ACC112 (cell line): ENCODE results near the gene DSCAM.

Experiments used
- H2AFZ ChIP-seq: fragments of 200-600 bp; sonication (generic); one replicate; pipeline ENCODE4 v1.6.0; 2017; ENCODE audit warnings: antibody characterized with exemption, low read length; ENCODE audit not compliant: unreplicated experiment
- H3K27ac ChIP-seq: fragments of 200-600 bp; sonication (generic); 2 replicates; pipeline ENCODE4 v1.5.1; 2014; ENCODE audit warnings: low read depth, mild to moderate bottlenecking, antibody characterized with exemption, low read length, moderate library complexity
- H3K27me3 ChIP-seq: fragments of 200-600 bp; sonication (generic); 2 replicates; pipeline ENCODE4 v1.6.1; 2014; ENCODE audit warnings: mild to moderate bottlenecking, antibody characterized with exemption, low read length, moderate library complexity, mixed read lengths; ENCODE audit not compliant: insufficient read depth
- H3K36me3 ChIP-seq: fragments of 200-600 bp; sonication (generic); 2 replicates; pipeline ENCODE4 v1.6.1; 2016; ENCODE audit warnings: mild to moderate bottlenecking, antibody characterized with exemption, low read length, moderate library complexity, mixed read lengths; ENCODE audit not compliant: insufficient read depth
- H3K4me1 ChIP-seq: fragments of 200-600 bp; sonication (generic); one replicate; pipeline ENCODE4 v1.6.1; 2016; ENCODE audit warnings: low read length, mixed read lengths; ENCODE audit not compliant: insufficient read depth, unreplicated experiment, control insufficient read depth
- H3K4me3 ChIP-seq: fragments of 200-600 bp; sonication (generic); 2 replicates; pipeline ENCODE4 v1.5.1; 2014; ENCODE audit warnings: mild to moderate bottlenecking, low read depth, low read length
- H3K79me2 ChIP-seq: fragments of 200-600 bp; sonication (generic); one replicate; pipeline ENCODE4 v1.6.0; 2016; ENCODE audit warnings: low read length; ENCODE audit not compliant: control insufficient read depth, unreplicated experiment, insufficient read depth

Gene DSCAM

GRCh38 chr21:40146216-40146837 lies 700.6 kb downstream of the DSCAM start:
- no peaks in the 10 kb centered on the region for H3K4me1 ChIP-seq
- H2AFZ ChIP-seq = no peak overlapping the region
- no peaks in the 10 kb centered on the region for H3K36me3 ChIP-seq
- no peaks in the 10 kb centered on the region for H3K27me3 ChIP-seq
- no peak overlapping the region for H3K4me3 ChIP-seq
- no peak overlapping the region for H3K27ac ChIP-seq
- no peaks in the 10 kb centered on the region for H3K79me2 ChIP-seq

- H3K27me3 ChIP-seq = no peaks in the 10 kb centered on the region
Observed at GRCh38 chr21:40143822-40144525, 703.0 kb downstream of the DSCAM start.

GRCh38 chr21:40141621-40142020 lies 705.3 kb downstream of the DSCAM start:
- Histone ChIP-seq H3K4me3 (no peak overlapping the region), H3K79me2 (no peaks in the 10 kb centered on the region), H3K4me1 (no peaks in the 10 kb centered on the region), H3K27me3 (no peaks in the 10 kb centered on the region), H2AFZ (no peak overlapping the region), H3K27ac (no peak overlapping the region), H3K36me3 (no peaks in the 10 kb centered on the region)

More at GRCh38 chr21:40143822-40144525, 703.0 kb downstream of the DSCAM start:
- Histone ChIP-seq H3K27ac (no peak overlapping the region), H3K4me1 (no peaks in the 10 kb centered on the region), H3K79me2 (no peaks in the 10 kb centered on the region), H2AFZ (no peak overlapping the region), H3K4me3 (no peak overlapping the region), H3K36me3 (no peaks in the 10 kb centered on the region)

GRCh38 chr21:40140675-40141074 lies 706.3 kb downstream of the DSCAM start:
- H3K36me3 ChIP-seq = no peaks in the 10 kb centered on the region
- no peak overlapping the region for H3K4me3 ChIP-seq
- H2AFZ ChIP-seq = no peak overlapping the region
- H3K4me1 ChIP-seq = no peaks in the 10 kb centered on the region
- H3K79me2 ChIP-seq = no peaks in the 10 kb centered on the region
- H3K27me3 ChIP-seq = no peaks in the 10 kb centered on the region
- H3K27ac ChIP-seq = no peak overlapping the region

GRCh38 chr21:40139636-40140035 lies 707.3 kb downstream of the DSCAM start:
- Histone ChIP-seq H3K4me1 (no peaks in the 10 kb centered on the region), H3K79me2 (no peaks in the 10 kb centered on the region)

GRCh38 chr21:40136571-40136970 lies 710.4 kb downstream of the DSCAM start:
- H3K27me3 ChIP-seq = no peaks in the 10 kb centered on the region
- H3K36me3 ChIP-seq = no peaks in the 10 kb centered on the region
- H3K4me3 ChIP-seq = no peak overlapping the region
- no peak overlapping the region for H3K27ac ChIP-seq
- no peak overlapping the region for H2AFZ ChIP-seq
- H3K79me2 ChIP-seq = no peaks in the 10 kb centered on the region
- no peaks in the 10 kb centered on the region for H3K4me1 ChIP-seq

More at GRCh38 chr21:40139636-40140035, 707.3 kb downstream of the DSCAM start:
- Histone ChIP-seq H3K27ac (no peak overlapping the region), H3K36me3 (no peaks in the 10 kb centered on the region), H3K27me3 (no peaks in the 10 kb centered on the region), H3K4me3 (no peak overlapping the region), H2AFZ (no peak overlapping the region)

- H3K36me3 ChIP-seq = no peaks in the 10 kb centered on the region
- no peaks in the 10 kb centered on the region for H3K4me1 ChIP-seq
- H3K4me3 ChIP-seq = no peak overlapping the region
- no peaks in the 10 kb centered on the region for H3K27me3 ChIP-seq
- no peak overlapping the region for H2AFZ ChIP-seq
- no peaks in the 10 kb centered on the region for H3K79me2 ChIP-seq
- H3K27ac ChIP-seq = no peak overlapping the region
Observed at GRCh38 chr21:40134731-40135492, 712.0 kb downstream of the DSCAM start.

- H2AFZ ChIP-seq = no peak overlapping the region
- H3K36me3 ChIP-seq = no peaks in the 10 kb centered on the region
- H3K4me3 ChIP-seq = no peak overlapping the region
- H3K27me3 ChIP-seq = no peaks in the 10 kb centered on the region
- no peaks in the 10 kb centered on the region for H3K4me1 ChIP-seq
- no peaks in the 10 kb centered on the region for H3K79me2 ChIP-seq
- H3K27ac ChIP-seq = no peak overlapping the region
Observed at GRCh38 chr21:40130476-40130875, 716.5 kb downstream of the DSCAM start.

GRCh38 chr21:40129809-40130208 lies 717.1 kb downstream of the DSCAM start:
- Histone ChIP-seq H3K36me3 (no peaks in the 10 kb centered on the region), H3K79me2 (no peaks in the 10 kb centered on the region), H3K27ac (no peak overlapping the region), H3K4me1 (no peaks in the 10 kb centered on the region), H3K27me3 (no peaks in the 10 kb centered on the region), H2AFZ (no peak overlapping the region), H3K4me3 (no peak overlapping the region)

GRCh38 chr21:40128891-40129290 lies 718.1 kb downstream of the DSCAM start:
- no peaks in the 10 kb centered on the region for H3K27me3 ChIP-seq
- H3K4me1 ChIP-seq = no peaks in the 10 kb centered on the region
- H3K27ac ChIP-seq = no peak overlapping the region
- H3K36me3 ChIP-seq = no peaks in the 10 kb centered on the region
- no peak overlapping the region for H3K4me3 ChIP-seq
- H3K79me2 ChIP-seq = no peaks in the 10 kb centered on the region
- no peak overlapping the region for H2AFZ ChIP-seq
